ENCODE results near the gene C16orf87.

C16orf87 gene

DNA sequence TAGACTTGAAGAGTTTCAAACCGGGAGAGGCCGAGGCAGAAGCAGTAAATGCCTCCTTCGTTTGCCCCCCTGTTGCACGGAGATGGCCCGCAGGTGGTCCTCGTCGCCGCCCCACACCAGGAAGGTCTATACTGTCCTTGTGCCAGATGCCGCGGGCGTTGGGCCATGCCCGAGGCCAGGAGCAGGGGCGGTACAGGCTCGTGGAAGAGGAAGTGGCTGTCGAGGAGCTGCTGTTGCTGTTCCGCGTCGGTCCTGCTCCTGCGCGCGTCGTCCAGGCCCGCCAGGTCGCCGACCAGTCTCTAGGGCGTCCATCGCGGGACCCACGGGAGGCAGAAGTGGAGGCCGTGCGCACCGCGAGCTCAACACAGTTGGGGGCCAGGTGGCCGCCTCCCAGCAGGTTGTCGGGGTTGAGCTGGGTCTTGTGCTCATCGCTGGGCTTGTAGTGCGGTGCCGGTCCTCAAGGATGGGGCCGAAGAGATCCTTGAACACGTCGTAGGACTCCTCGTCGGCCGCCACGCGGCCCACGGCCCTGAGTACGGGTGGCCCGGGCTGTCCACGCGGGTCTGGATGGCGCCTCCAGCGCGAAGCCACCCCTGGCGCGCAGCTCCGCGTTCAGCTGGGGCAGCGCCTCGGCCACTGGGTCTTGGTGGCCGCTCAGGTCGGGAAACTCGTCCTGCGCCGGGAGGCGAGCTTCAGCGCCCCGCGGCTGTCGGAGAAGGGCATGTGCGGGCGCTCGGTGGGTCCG lies 13.1 kb upstream of the C16orf87 start:
- DNase-seq (ENCODE audit: low read depth in 3 of 3, low spot score in 1 of 3), result no peak

DNA sequence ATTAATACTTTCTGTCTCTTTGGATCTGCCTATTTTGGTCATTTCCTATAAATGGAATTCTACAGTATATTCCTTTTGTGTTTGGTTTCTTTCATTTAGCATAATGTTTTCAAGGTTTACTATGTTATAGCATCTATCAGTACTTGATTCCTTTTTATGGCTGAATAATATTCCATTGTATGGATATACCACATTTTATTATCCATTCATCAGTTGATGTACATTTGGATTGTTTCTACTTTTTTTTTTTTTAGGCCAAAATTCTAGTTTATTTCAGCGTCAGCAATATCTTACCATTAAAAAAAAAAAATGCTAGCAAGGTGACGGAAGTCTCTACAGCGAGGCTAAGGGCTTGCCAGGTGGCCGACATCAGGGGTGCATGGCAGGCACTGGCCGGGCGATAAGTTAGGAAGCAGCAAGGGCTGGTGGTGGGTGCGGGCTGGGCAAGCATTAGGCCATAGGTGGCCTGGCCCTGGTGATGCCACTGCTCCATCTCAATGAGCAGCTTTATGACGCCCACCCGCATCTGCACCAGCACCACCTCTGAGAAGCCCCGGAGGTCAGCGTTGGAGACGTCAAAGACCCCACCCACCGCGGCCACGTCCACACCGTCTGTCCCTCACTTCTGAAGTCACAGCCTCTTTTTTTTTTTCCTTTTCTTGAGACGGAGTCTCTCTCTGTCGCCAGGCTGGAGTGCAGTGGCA lies 11.4 kb upstream of the C16orf87 start:
- no peak for DNase-seq (ENCODE audit: low read depth in 3 of 3, low spot score in 1 of 3)

DNA sequence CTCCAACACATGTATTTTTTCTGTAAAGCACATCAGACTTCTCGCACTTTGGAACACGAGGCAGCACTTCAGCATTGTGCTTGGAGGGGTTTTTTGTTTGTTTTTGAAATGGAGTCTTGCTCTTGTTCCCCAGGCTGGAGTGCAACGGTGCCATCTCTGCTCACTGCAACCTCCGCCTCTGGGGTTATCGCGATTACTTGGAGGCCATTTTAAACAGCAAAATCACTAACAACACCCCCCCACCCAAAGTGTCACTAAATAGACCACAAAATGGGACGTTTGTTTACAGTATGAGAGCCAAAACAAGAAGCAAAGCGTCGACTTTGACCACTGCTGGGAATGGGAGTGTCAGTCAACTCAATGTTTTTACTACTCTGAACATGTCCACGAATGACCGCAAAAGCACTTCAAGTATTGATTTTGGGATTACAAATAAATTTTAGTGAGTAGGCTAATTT lies 9.0 kb upstream of the C16orf87 start:
- DNase-seq (ENCODE audit: low read depth in 3 of 3, low spot score in 1 of 3), result no peak

DNA sequence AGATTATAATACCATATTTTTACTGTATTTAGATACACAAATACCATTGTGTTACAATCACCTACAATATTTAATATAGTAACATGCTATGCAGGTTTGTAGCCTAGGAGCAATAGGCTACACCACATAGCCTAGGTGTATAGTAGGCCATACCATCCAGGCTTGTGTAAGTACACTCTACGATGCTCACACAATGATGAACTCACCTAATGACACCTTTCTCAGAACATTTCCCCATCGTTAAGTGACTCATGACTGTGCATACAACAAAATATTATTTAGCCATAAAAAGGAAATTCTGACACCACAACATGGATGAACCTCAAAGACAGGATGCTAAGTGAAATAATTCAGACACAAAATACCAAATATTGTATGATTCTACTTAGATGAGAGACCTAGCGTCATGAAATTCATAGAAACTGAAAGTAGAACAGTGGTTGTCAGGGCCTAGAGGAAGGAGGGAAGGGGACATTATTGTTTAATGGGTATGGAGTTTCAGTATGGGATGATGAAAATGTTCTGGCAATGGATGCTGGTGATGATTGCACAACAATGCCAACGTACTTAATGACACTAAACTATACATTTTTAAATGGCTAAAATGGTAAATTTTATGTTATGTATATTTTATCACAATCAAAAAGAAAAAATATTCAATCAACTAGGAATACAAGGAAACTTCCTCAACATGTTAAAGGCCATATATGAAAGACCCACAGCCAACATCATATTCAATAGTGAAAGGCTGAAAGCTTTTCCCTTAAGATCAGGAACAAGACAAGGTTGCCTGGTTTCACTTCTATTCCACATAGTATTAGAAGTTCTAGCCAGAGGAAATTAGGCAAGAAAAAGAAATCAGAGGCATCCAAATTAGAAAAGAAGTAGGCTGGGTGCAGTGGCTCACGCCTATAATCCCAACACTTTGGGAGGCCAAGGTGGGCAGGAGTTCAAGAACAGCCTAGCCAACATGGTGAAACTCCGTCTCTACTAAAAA lies 5.9 kb upstream of the C16orf87 start:
- no peak for DNase-seq (ENCODE audit: low read depth in 3 of 3, low spot score in 1 of 3)

DNA sequence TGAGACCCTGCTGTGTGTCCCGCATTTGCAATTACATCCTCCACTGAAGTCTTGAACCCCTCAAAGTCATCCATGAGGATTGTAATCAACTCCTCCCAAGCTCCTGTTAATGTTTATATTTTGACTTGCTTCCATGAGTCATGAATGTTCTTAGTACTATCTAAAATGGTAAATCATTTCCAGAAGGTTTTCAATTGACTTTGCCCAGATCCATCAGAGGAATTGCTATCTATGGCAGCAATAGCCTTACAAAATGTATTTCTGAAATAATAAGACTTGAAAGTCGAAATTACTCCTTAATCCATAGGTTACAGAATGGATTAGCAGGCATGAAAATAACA lies 2.5 kb upstream of the C16orf87 start:
- no peak for DNase-seq (ENCODE audit: low read depth in 3 of 3, low spot score in 1 of 3)

DNA sequence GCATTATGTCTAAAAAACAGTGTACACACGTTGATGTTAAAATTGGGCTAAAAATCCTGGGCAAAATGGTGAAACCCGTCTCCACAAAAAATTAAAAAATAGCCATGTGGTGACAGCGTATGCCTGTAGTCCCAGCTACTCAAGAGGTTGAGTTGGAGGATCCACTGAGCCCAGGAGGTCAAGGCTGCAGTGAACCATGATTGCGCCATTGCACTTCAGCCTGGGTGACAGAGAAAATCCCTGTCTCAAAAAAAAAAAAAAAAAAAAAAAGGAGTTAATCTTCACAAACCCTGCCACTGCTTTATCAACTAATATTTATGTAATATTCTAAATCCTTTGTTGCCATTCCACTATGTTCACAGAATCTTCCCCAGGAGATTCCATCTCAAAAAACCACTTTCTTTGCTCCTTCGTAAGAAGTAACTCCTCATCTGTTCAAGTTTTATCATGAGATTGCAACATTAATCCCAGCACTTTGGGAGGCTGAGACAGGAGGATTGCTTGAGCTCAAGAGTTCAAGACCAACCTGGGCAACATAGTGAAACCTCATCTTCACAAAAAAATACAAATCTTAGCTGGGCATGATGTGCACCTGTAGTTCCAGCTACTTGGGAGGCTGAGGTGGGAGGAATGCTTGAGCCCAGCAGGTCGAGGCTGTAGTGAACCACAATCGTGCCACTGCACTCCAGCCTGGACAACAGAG lies 1.9 kb upstream of the C16orf87 start:
- DNase-seq (ENCODE audit: low read depth in 3 of 3, low spot score in 1 of 3), result no peak

DNA sequence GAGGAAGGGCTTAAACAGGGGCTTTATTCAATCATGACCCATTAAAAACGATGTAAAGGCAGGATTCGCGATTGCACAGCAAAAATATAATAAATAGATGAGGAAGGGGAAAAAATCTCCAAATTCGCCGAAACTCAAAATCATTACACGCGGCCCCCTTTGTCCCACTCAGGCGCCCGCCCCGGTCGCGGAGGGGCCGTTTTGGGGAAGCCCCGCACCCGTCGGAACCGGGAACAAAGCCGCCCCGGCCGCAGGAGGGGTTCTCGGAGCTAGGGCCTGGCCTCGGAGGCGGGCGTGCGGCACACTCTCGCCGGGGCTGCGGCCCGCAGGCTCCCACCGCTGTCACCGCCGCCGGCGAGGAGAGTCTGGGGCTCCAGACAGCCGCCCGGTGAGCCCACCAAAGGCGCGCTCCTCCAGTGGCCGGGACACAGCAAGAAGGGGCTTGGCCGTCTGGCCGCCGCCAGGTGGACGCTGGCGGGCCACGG lies 521 bp downstream of the C16orf87 start:
- peak in 1 of 3 donors; percentile 30 for DNase-seq (ENCODE audit: low read depth in 3 of 3, low spot score in 1 of 3)

DNA sequence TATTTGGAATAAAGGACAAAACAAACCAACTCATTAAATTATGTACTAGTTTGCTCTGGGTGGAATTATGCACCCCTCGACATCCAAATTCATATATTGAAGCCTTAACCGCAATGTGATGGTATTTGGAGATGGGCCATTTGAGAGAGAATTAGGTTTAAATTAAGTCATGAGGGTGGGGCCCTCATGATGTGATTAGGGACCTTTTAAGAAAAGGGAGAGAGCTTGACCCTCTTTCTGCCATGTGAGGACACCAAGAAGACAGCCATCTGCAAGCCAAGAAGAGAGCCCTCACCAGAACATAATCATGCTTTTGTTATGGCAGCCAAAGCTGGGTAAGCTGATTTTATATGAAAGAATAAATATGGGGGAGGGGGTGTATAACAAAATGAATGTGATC lies 2.0 kb downstream of the C16orf87 start:
- DNase-seq (ENCODE audit: low read depth in 3 of 3, low spot score in 1 of 3), result no peak

DNA sequence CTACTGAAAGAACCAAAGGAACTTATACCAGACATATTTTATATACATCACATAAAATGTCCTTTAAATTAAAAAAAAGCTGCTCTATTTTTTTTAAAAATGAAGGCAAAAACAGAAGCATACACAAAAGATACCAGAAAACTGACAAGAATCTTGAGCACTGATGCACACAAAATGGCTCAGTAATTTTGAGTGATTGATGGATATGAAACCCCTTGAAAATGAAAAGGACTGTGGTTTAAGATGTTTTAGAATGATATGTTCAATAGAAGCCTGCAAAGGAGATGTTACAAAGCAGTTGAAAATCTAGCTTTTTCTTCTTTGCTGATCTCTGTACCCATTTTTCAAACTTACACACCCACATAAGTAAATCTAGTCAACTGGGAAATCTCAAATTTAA lies 2.7 kb downstream of the C16orf87 start:
- DNase-seq (ENCODE audit: low read depth in 3 of 3, low spot score in 1 of 3), result no peak

DNA sequence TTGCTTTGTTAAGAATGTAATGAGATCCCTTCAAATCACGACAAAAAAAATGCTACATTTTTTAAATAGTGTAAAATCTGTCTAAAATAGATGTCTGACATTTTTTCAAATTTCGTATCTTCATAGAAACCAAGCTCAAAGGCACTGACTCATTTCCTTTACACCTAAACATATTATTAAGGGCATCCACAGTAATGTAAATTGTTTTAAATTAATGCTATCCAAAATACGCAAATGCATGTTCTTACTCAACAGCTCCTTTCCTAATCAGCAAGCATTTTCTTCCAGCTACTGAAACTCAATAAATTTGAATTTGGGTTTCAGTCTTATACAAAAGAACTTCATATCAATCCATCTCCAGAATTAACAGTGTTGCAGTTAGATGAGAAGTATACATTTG lies 4.3 kb downstream of the C16orf87 start:
- DNase-seq (ENCODE audit: low read depth in 3 of 3, low spot score in 1 of 3), result no peak

DNA sequence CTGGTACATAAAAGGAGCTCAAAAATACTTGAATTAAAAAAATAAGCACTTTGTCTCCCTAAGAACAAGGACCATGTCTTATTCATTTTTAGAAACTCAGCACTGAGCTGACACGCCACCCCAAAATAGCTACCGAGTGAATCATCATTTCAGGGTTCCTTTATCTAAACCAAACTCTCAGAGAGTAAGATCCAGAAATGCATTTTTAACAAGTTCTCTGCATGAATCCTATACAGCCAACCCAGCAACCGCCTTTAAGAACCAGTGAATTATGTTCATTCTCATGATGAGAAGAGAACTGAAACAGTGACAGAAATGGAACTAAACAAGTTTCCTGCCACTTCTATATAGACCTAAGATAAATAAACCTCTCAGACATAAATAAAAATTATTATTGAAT lies 8.7 kb downstream of the C16orf87 start:
- no peak for DNase-seq (ENCODE audit: low read depth in 3 of 3, low spot score in 1 of 3)

DNA sequence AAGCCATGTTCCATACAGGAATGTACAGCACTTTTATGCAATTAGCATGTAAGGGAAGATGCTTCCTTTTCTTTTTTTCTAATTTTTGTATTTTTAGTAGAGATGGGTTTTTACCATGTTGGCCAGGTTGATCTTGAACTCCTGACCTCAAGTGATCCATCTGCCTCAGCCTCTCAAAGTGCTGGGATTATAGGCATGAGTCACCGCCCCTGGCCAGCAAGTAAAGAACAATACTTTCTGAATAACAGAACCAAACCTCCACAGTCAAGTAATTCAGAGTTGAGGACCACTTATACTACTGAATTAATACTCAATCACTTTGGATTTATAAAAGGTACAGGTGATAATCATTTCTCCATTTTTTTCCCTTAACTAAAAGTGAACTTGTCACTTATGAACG lies 13.0 kb downstream of the C16orf87 start:
- no peak for DNase-seq (ENCODE audit: low read depth in 3 of 3, low spot score in 1 of 3)

DNA sequence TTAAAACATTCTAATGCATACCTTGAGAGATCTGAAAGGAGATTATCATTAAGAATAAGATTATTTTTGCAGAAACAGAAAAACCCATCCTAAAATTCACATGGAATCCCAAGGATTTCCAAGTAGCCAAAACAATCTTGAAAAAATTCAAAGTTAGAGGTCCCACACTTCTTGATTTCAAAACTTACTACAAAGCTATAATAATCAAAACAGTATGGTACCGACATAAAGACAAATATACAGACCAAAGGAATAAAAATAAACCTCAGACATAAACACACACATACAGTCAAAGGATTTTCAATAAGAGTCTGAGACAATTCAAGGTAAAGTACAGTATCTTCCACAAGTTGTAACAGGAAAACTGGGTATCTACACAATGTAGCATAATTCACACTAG lies 16.2 kb downstream of the C16orf87 start:
- no peak for DNase-seq (ENCODE audit: low read depth in 3 of 3, low spot score in 1 of 3)

DNA sequence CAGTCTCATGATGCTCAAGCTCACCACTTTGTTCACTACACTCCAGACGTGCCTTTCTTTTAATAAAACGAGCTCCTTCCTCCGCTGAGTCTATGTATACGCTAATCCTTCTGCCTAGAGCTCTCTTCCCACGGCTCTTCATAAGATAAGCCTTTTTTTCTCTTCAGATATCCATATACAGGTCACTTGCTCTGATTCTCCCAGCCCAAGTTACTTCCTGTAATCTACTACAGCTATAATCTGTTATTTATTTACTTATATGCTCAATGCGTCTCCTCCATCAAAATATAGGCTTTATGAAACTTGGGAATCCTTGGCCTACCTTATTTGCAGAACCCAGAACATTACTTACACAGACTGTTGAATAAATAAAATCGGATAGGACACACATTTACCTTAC lies 17.4 kb downstream of the C16orf87 start:
- no peak for DNase-seq (ENCODE audit: low read depth in 3 of 3, low spot score in 1 of 3)

DNA sequence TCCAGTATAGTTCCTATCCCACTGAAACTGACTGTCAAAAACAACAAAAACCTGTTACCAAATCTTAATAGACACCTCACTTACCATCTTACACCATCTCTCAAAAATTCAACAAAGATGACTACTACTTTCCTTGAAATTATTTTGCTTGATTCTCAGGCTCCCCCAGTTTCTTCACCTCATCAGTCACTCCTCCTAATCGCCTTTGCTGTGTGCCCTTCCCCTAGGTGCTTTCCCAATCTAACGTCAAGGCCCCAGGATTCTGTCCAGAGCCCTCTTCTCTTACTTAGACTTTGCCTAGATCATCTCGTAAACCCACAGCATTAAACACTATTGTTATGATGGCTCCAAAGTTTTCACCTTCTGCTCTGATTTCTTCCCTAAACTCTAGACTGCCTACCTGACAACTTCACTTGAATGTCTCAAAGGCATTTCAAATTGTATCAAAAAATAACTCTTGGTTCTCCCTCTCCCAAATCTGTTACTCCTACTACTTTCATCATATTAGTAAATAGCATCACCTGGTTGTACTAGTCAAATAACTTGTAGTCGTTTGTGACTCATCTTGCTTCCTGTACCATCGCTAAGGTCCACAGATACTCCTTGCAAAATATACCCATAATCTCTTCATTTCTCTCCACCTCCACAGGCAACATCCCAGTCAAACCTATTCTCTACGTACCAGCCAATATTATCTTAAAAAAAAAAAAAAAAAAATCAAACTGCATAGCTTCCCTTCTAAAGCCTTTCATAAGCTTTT lies 18.0 kb downstream of the C16orf87 start:
- no peak for DNase-seq (ENCODE audit: low read depth in 3 of 3, low spot score in 1 of 3)

DNA sequence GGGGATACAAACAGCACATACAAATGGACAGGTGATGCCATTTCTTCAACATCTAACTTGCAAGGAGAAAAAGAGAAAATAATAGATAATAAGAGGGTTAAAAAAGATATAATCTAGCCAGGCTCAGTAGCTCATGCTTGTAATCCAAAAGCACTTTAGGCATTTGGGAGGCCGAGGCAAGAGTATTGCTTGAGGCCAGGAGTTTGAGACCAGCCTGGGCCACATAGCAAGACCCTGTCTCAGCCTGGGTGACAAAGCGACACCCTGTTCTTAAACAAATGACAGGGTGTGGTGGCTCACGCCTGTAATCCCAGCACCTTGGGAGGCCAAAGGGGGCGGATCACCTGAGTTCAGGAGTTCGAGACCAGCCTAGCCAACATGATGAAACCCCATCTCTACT lies 19.3 kb downstream of the C16orf87 start:
- DNase-seq (ENCODE audit: low read depth in 3 of 3, low spot score in 1 of 3), result no peak

DNA sequence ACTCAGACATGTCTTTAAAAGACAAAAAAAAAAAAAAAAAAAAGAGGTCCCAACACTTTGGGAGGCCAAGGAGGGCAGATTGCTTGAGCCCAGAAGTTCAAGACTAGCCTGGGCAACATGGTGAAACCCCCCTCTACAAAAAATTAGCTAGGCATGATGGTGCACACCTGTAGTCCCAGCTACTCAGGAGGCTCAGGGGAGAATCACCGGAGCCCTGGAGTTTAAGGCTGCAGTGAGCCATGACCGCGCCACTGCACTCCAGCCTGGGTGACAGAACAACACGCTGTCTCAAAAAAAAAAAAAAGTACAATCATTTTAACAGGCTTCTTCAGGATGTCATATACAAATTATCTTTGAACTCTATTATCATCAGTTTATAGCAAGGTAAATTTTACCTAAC lies 22.0 kb downstream of the C16orf87 start:
- no peak for DNase-seq (ENCODE audit: low read depth in 3 of 3, low spot score in 1 of 3)

DNA sequence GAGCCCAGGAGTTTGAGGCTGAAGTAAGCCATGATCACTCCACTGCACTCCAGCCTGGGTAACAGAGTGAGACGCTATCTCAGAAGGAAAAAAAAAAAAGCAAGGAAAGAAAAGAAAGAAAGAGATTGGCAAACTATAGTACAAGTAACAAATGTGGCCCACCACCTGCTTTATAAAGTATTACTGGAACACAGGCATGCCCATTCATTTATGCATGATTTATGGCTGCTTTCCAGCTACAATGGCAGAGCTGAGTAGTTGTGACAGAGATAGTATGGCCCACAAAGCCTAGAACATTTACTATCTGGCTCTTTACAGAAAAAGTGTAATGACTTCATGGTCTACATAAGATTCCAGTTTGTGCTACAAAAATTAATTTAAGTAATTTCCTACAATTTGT lies 23.6 kb downstream of the C16orf87 start:
- DNase-seq (ENCODE audit: low read depth in 3 of 3, low spot score in 1 of 3), result no peak

DNA sequence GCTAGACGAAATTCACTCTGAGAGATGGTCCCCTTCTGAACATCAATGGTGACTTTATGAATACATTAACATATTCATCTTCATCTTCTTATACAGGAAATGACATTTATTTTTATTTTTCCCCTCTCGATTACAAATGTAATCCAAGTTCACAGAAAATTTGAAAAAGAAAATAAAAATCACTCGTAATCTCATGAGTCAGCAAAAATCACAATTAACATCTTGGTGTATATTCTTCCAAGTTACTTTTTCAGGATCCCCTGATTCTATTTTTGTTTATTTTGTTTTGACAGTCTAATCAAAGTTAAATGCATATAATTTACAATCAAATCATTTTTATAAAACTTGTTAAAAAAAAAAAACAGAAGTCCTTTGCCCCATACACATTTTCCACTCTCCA lies 27.6 kb downstream of the C16orf87 start:
- no peak for DNase-seq (ENCODE audit: low read depth in 3 of 3, low spot score in 1 of 3)

DNA sequence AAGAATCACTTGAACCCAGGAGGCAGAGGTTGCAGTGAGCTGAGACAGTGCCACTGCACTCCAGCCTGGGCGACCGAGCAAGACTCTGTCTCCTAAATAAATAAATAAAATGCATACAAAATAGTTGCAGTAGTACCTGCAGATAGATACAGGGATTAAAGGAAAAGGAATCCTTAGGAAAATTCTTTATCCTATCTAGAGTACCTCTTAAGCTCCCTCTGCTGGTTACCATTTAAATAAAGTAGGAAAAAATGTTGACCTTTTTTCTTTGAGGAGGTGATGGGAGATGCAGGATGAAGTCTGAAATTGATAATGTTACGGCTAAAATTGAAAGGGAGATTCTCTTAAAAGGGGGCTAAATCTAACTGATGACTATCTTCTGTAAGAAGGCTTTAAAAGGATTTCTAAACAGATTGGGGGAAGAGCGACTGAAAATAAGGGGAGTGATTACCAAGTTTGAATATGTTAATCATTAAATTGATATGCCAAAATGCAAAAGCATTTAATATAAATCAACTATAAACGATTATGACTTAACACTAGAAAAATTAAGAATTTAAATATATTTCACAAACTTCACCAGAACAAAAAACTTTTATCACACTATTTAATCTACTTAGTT lies 29.4 kb downstream of the C16orf87 start:
- DNase-seq (ENCODE audit: low read depth in 3 of 3, low spot score in 1 of 3), result no peak
